ENCODE measurements around the gene AKT3. TPM values are rescaled to one million over a fixed set of nuclear protein-coding genes. Genes with fewer than 3 reads are reported as not detected.

Gene AKT3
- total RNA-seq, 2 experiments from 2014 or later: 33.3 to 34.7 TPM

DNA sequence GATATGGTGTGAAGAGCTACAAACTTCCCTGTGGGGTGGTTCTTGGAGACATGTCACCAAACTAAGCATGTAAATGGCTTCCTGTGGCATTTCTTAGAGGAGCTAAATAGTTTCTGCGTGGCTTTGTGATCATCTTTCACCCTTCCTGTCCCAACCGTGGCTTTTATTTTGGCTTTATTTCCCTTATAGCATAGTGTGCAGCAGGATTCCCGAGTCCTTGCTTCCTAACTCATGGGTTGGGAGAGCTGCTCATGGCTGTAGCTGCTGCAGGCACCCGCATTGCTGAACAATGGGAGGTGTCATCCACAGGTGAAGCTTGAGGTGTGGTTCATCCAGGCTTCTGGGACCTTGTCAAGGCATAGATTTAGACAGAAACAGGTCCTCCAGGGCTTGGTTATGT is 402.2 kb downstream of the AKT3 start:
- H3K4me1 Mint-ChIP-seq (ENCODE audit: low read depth): no peaks in the 10 kb centered on the region
- no peaks in the 10 kb centered on the region for H3K9me3 Mint-ChIP-seq
- H3K27ac Mint-ChIP-seq: no peak overlapping the region
- no peaks in the 10 kb centered on the region for H3K27me3 Mint-ChIP-seq
- H3K36me3 Mint-ChIP-seq: no peaks in the 10 kb centered on the region
- no peak overlapping the region for H3K4me3 Mint-ChIP-seq
- CTCF ChIA-PET: no interaction called here
- POLR2A ChIA-PET: no interaction called here
- intact Hi-C loops (cut with micrococcal nuclease): no loop called here
- no peak for DNase-seq

DNA sequence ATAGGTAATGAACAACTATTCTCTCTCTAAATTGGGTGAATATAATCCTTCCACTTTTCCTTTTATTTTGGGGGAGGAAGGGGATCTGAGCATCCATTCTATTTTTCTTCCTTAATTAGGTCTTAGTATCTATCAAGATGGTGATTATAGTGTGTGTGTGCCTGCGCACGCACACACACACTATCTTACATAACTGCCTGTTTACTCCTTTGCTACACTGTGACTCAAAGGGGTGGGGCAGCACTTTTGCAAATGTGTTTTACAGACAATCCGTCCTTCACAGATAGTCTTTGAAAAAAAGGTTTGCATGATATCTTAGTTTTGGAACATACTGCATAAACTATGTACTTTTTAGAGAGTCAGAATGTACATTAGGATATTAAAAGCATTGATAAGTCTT is 402.7 kb downstream of the AKT3 start:
- ChIA-PET POLR2A (no interaction called here), CTCF (no interaction called here)
- Mint-ChIP-seq H3K4me1 (ENCODE audit: low read depth) (no peaks in the 10 kb centered on the region), H3K9me3 (no peaks in the 10 kb centered on the region), H3K4me3 (no peak overlapping the region), H3K27me3 (no peaks in the 10 kb centered on the region), H3K36me3 (no peaks in the 10 kb centered on the region), H3K27ac (no peak overlapping the region)
- intact Hi-C loops (cut with micrococcal nuclease): no loop called here
- no peak for DNase-seq

DNA sequence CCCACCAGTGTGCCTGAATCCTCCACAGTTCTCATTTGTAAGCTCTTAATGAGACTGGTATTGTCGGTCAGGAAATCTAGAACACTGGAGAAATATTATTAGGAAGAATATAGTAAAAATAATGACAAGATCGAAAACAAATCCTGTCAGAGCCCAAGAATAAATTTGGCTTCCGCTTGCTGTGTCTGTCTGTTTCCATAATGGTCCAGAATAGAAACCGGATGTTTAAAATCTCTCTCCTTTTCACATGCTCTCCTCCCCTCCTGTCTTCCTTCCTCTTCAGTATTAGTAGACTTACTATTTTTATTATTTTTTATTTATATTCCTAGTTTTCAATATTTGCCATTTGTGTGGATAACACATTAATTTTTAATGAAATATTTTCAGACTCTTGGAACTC is 406.5 kb downstream of the AKT3 start:
- ChIA-PET CTCF (no interaction called here), POLR2A (no interaction called here)
- Mint-ChIP-seq H3K9me3 (no peaks in the 10 kb centered on the region), H3K36me3 (no peaks in the 10 kb centered on the region), H3K4me3 (no peak overlapping the region), H3K27ac (no peak overlapping the region), H3K27me3 (no peaks in the 10 kb centered on the region), H3K4me1 (ENCODE audit: low read depth) (no peaks in the 10 kb centered on the region)
- intact Hi-C loops (cut with micrococcal nuclease): no loop called here
- no peak for DNase-seq

DNA sequence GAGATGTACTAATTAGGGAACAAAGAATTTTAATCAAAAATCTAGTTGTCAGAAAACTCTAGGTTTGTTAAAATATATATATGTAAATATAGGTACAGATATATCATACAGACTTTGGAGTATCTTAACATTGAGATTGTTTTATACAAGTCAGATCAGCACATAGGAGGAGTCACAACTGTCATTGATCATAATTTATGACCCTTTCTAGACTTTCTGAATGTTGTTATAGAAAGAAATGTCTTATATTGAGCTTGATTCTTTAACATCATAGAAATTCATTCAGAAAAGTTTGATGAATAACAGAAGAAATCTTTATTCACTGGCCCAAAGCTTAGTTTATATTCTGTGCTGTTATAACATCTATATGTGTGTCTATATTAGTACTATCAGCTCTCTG is 408.4 kb downstream of the AKT3 start:
- Mint-ChIP-seq H3K4me1 (ENCODE audit: low read depth) (no peaks in the 10 kb centered on the region), H3K36me3 (peaks cover 4% of the 10 kb centered on the region), H3K9me3 (no peaks in the 10 kb centered on the region), H3K4me3 (no peak overlapping the region), H3K27ac (no peak overlapping the region), H3K27me3 (no peaks in the 10 kb centered on the region)
- DNase-seq: no peak
- intact Hi-C loops (cut with micrococcal nuclease): no loop called here
- ChIA-PET CTCF (no interaction called here), POLR2A (no interaction called here)

DNA sequence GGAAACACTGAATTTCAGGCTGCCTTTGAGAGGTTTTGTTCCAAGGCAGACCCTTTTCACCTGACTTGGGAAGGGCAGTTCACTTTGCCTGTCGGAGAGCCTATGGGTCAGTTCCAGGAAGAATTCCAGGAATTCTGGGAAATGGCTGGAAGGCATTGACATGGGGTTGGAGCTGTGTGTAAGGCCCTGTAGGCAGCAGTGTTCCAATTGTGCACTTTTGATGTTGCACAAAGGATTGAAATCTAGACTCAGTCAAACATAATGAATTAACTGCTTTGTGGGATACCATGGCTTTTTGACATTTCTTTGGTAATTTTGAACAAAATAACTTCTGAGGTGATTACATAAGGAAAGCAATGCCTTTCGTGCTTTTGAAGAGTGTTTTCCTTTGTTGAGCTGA is 409.6 kb downstream of the AKT3 start:
- CTCF ChIA-PET: no interaction called here

DNA sequence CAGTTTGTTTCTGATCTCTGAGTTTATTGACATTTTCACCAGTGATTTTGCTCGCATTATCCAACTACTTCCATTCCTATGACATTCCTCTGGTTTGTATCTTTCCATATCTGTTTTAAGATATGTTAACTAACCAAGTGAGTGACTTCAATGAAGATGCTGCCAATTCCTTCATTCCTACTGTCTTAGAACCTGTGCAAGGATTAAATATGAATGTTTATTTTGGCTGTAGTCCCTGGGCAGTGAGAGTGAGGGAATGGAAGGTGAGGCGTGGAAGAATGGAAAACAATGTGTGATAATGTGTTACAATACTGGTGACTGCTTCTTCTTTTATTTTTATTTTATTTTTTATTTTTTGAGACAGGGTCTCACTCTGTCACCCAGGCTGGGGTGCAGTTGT is 411.2 kb downstream of the AKT3 start:
- intact Hi-C loops (cut with micrococcal nuclease): no loop called here
- peaks cover 3% of the 10 kb centered on the region for H3K4me1 Mint-ChIP-seq (ENCODE audit: low read depth)
- ChIA-PET POLR2A (no interaction called here), CTCF (no interaction called here)
- no peaks in the 10 kb centered on the region for H3K9me3 Mint-ChIP-seq
- H3K4me3 Mint-ChIP-seq: no peak overlapping the region
- no peak for DNase-seq
- H3K36me3 Mint-ChIP-seq: peaks cover 6% of the 10 kb centered on the region
- H3K27ac Mint-ChIP-seq: no peak overlapping the region
- no peaks in the 10 kb centered on the region for H3K27me3 Mint-ChIP-seq

More for the DNA sequence above, 409.6 kb downstream of the AKT3 start:
- H3K27ac Mint-ChIP-seq: no peak overlapping the region
- no peaks in the 10 kb centered on the region for H3K27me3 Mint-ChIP-seq
- peaks cover 6% of the 10 kb centered on the region for H3K36me3 Mint-ChIP-seq
- H3K4me1 Mint-ChIP-seq (ENCODE audit: low read depth): no peaks in the 10 kb centered on the region
- intact Hi-C loops (cut with micrococcal nuclease): no loop called here
- H3K9me3 Mint-ChIP-seq: no peaks in the 10 kb centered on the region
- POLR2A ChIA-PET: no interaction called here
- H3K4me3 Mint-ChIP-seq: no peak overlapping the region
- DNase-seq: no peak

Other genes starting within 250 kb of the AKT3 start
- gene ZBTB18, start 201.0 kb upstream of the AKT3 start, total RNA-seq: 1 to 10 TPM; 4.7 to 5.1 TPM